Trophoblast cell (in vitro differentiated cells and primary cell): Measurements from ENCODE around the gene ARRDC5.

Source experiments
- DNase-seq, 2 donors: peaks; one replicate each; pipeline ENCODE4 v3.0.0-alpha.2; 2016
- H2AFZ ChIP-seq: 2 replicates; pipeline ENCODE4 v1.6.1; 2013; ENCODE audit warnings: low read length, moderate library complexity, mild to moderate bottlenecking; ENCODE audit not compliant: insufficient read depth, poor library complexity
- H2AK5ac ChIP-seq: 2 replicates; pipeline ENCODE4 v1.6.1; 2013; ENCODE audit warnings: mild to moderate bottlenecking, low read length
- H2BK120ac ChIP-seq: 2 replicates; pipeline ENCODE4 v1.6.1; 2013; ENCODE audit warnings: low read length, mild to moderate bottlenecking, moderate library complexity; ENCODE audit not compliant: insufficient read depth, poor library complexity
- H2BK12ac ChIP-seq: 2 replicates; pipeline ENCODE4 v1.6.1; 2013; ENCODE audit warnings: mild to moderate bottlenecking, low read length, moderate library complexity
- H2BK5ac ChIP-seq: 2 replicates; pipeline ENCODE4 v1.6.1; 2013; ENCODE audit warnings: low read length, low read depth, moderate library complexity, mild to moderate bottlenecking; ENCODE audit not compliant: poor library complexity
- H3K14ac ChIP-seq: 2 replicates; pipeline ENCODE4 v1.6.1; 2013; ENCODE audit warnings: mild to moderate bottlenecking, low read length
- H3K18ac ChIP-seq: 2 replicates; pipeline ENCODE4 v1.6.1; 2013; ENCODE audit warnings: mild to moderate bottlenecking, low read length
- H3K23ac ChIP-seq: 2 replicates; pipeline ENCODE4 v1.6.1; 2013; ENCODE audit warnings: low read length
- H3K27ac ChIP-seq: 2 replicates; pipeline ENCODE4 v1.5.1; 2013; ENCODE audit warnings: low read depth, mild to moderate bottlenecking, inconsistent platforms, low read length, moderate library complexity
- H3K27me3 ChIP-seq: 2 replicates; pipeline ENCODE4 v1.6.1; 2013; ENCODE audit warnings: inconsistent platforms, mild to moderate bottlenecking, low read length, moderate library complexity; ENCODE audit not compliant: insufficient read depth
- H3K36me3 ChIP-seq, 2 experiments: 1 replicate in 1 of 2; 2 replicates in 1 of 2; pipeline ENCODE4 v1.6.1; 2013; ENCODE audit warnings: low read length in 2 of 2, mild to moderate bottlenecking in 2 of 2, moderate library complexity in 1 of 2; ENCODE audit not compliant: insufficient read depth in 2 of 2, control insufficient read depth in 1 of 2
- H3K4ac ChIP-seq: 2 replicates; pipeline ENCODE4 v1.6.1; 2013; ENCODE audit warnings: low read depth, mild to moderate bottlenecking, low read length, moderate library complexity
- H3K4me1 ChIP-seq, 2 experiments: 1 replicate in 1 of 2; 2 replicates in 1 of 2; pipeline ENCODE4 v1.6.1; 2013; ENCODE audit warnings: low read length in 2 of 2, mild to moderate bottlenecking in 2 of 2, moderate library complexity in 1 of 2; ENCODE audit not compliant: insufficient read depth in 2 of 2, control insufficient read depth in 1 of 2
- H3K4me2 ChIP-seq: 2 replicates; pipeline ENCODE4 v1.6.1; 2013; ENCODE audit warnings: inconsistent platforms, mild to moderate bottlenecking, low read length, moderate library complexity
- H3K4me3 ChIP-seq: 2 replicates; pipeline ENCODE4 v1.5.1; 2013; ENCODE audit warnings: mild to moderate bottlenecking, low read depth, low read length, inconsistent platforms
- H3K79me1 ChIP-seq: one replicate; pipeline ENCODE4 v1.6.1; 2013; ENCODE audit warnings: low read length
- H3K79me2 ChIP-seq: 2 replicates; pipeline ENCODE4 v1.6.1; 2013; ENCODE audit warnings: low read length, mild to moderate bottlenecking; ENCODE audit not compliant: control insufficient read depth, insufficient read depth, poor library complexity
- H3K9ac ChIP-seq: 2 replicates; pipeline ENCODE4 v1.6.1; 2013; ENCODE audit warnings: mild to moderate bottlenecking, low read length
- H3K9me3 ChIP-seq: 2 replicates; pipeline ENCODE4 v1.6.1; 2013; ENCODE audit warnings: low read depth, mild to moderate bottlenecking, control low read depth, inconsistent platforms, low read length; ENCODE audit not compliant: insufficient read depth
- H4K12ac ChIP-seq: 2 replicates; pipeline ENCODE4 v1.6.1; 2013; ENCODE audit warnings: low read depth, mild to moderate bottlenecking, low read length, moderate library complexity
- H4K8ac ChIP-seq: 2 replicates; pipeline ENCODE4 v1.6.1; 2013; ENCODE audit warnings: low read depth, mild to moderate bottlenecking, low read length, moderate library complexity
- H4K91ac ChIP-seq: one replicate; pipeline ENCODE4 v1.6.1; 2013; ENCODE audit warnings: low read depth, mild to moderate bottlenecking, low read length, moderate library complexity
- WGBS: extraction: QIAGEN DNeasy Blood & Tissue Kit; methylation state at CpG from one replicate; pipeline ENCODE4 v1.1.7; 2013; ENCODE audit warnings: missing lambda C conversion rate; ENCODE audit not compliant: insufficient read length, insufficient coverage; ENCODE audit errors: extremely low coverage; 5-methylcytosine and 5-hydroxymethylcytosine counted together

Gene ARRDC5

GRCh38 chr19:4870025-4870700, 32.5 kb downstream of the ARRDC5 start:
- H4K12ac ChIP-seq: no peak overlapping the region
- peaks cover 13 to 16% of the 10 kb centered on the region in 2 experiments for H3K4me1 ChIP-seq
- H3K79me1 ChIP-seq: peaks cover 16% of the 10 kb centered on the region
- no peak overlapping the region for H4K8ac ChIP-seq
- peak overlapping the region; percentile 57 for H2BK12ac ChIP-seq
- H3K9ac ChIP-seq: no peak overlapping the region
- no peaks in the 10 kb centered on the region for H3K27me3 ChIP-seq
- H3K4ac ChIP-seq: no peak overlapping the region
- H3K23ac ChIP-seq: no peak overlapping the region
- peak; percentile 88 to 91 for DNase-seq
- peaks cover 11% of the 10 kb centered on the region for H3K79me2 ChIP-seq
- H3K4me3 ChIP-seq: no peak overlapping the region
- H4K91ac ChIP-seq: no peak overlapping the region
- no peak overlapping the region for H2AK5ac ChIP-seq
- H3K14ac ChIP-seq: no peak overlapping the region
- no peaks in the 10 kb centered on the region for H3K36me3 ChIP-seq
- no CpG with 5 or more reads among the region's 10 CpGs for WGBS
- no peak overlapping the region for H3K18ac ChIP-seq
- no peak overlapping the region for H2BK5ac ChIP-seq
- H2BK120ac ChIP-seq: no peak overlapping the region
- H3K9me3 ChIP-seq: no peaks in the 10 kb centered on the region
- H2AFZ ChIP-seq: no peak overlapping the region
- H3K4me2 ChIP-seq: no peak overlapping the region
- H3K27ac ChIP-seq: peak overlapping the region; percentile 41

- Histone ChIP-seq H2AK5ac (peak overlapping the region; percentile 56), H3K18ac (no peak overlapping the region), H3K4me3 (no peak overlapping the region), H3K9me3 (no peaks in the 10 kb centered on the region), H2BK12ac (peak overlapping the region; percentile 25), H2AFZ (peak overlapping the region; percentile 92), H3K9ac (no peak overlapping the region), H2BK120ac (peak overlapping the region; percentile 24), H3K4me2 (no peak overlapping the region), H3K27ac (no peak overlapping the region), H3K79me1 (peaks cover 16% of the 10 kb centered on the region), H4K12ac (peak overlapping the region; percentile 38), H3K4ac (no peak overlapping the region), H3K79me2 (peaks cover 11% of the 10 kb centered on the region), H3K36me3 (peaks cover 0 to 5% of the 10 kb centered on the region in 2 experiments), H3K23ac (no peak overlapping the region), H2BK5ac (no peak overlapping the region), H4K91ac (peak overlapping the region; percentile 28), H3K14ac (no peak overlapping the region), H3K4me1 (peaks cover 13 to 16% of the 10 kb centered on the region in 2 experiments), H3K27me3 (no peaks in the 10 kb centered on the region), H4K8ac (no peak overlapping the region)
- no CpG with 5 or more reads among the region's 10 CpGs for WGBS
- DNase-seq: peak in 1 of 2 donors; percentile 18
Measured at GRCh38 chr19:4868286-4868834, 34.3 kb downstream of the ARRDC5 start.

- peaks cover 0 to 5% of the 10 kb centered on the region in 2 experiments for H3K36me3 ChIP-seq
- peak; percentile 93 to 94 for DNase-seq
- H4K12ac ChIP-seq: peak within 1 kb of the TSS; percentile 83
- H3K27me3 ChIP-seq: no peaks in the 10 kb centered on the region
- H3K4me1 ChIP-seq: peaks cover 13 to 16% of the 10 kb centered on the region in 2 experiments
- peak within 1 kb of the TSS; percentile 56 for H2AK5ac ChIP-seq
- H3K18ac ChIP-seq: peak within 1 kb of the TSS; percentile 97
- peak within 1 kb of the TSS; percentile 67 for H3K9ac ChIP-seq
- H2BK12ac ChIP-seq: peak within 1 kb of the TSS; percentile 97
- H3K79me2 ChIP-seq: peaks cover 11% of the 10 kb centered on the region
- H3K4me3 ChIP-seq: peak within 1 kb of the TSS; percentile 80
- H3K23ac ChIP-seq: no peak within 1 kb of the TSS
- H4K8ac ChIP-seq: peak within 1 kb of the TSS; percentile 97
- H3K4me2 ChIP-seq: peak within 1 kb of the TSS; percentile 91
- H3K4ac ChIP-seq: peak within 1 kb of the TSS; percentile 90
- no peak within 1 kb of the TSS for H3K27ac ChIP-seq
- H2BK5ac ChIP-seq: peak within 1 kb of the TSS; percentile 93
- H4K91ac ChIP-seq: peak within 1 kb of the TSS; percentile 91
- peaks cover 16% of the 10 kb centered on the region for H3K79me1 ChIP-seq
- no peaks in the 10 kb centered on the region for H3K9me3 ChIP-seq
- peak within 1 kb of the TSS; percentile 92 for H2AFZ ChIP-seq
- no CpG with 5 or more reads among the region's 46 CpGs for WGBS
- peak within 1 kb of the TSS; percentile 94 for H2BK120ac ChIP-seq
- H3K14ac ChIP-seq: peak within 1 kb of the TSS; percentile 97
Measured at GRCh38 chr19:4867534-4868285, 35.0 kb downstream of the ARRDC5 start, which contains the start of gene PLIN3. Gene PLIN3, minus strand, starts transcription at chr19:4867667. Its CDS starts 6,273 bp downstream, at chr19:4861394.

- peak overlapping the region; percentile 80 for H4K91ac ChIP-seq
- H2BK12ac ChIP-seq: no peak overlapping the region
- peaks cover 11% of the 10 kb centered on the region for H3K79me2 ChIP-seq
- H3K27ac ChIP-seq: no peak overlapping the region
- WGBS: no CpG with 5 or more reads among the region's 22 CpGs
- H3K9me3 ChIP-seq: no peaks in the 10 kb centered on the region
- peak overlapping the region; percentile 59 for H4K12ac ChIP-seq
- peak overlapping the region; percentile 90 for H3K4ac ChIP-seq
- peak overlapping the region; percentile 69 for H2BK5ac ChIP-seq
- H3K4me2 ChIP-seq: peak overlapping the region; percentile 88
- peak overlapping the region; percentile 52 for H2AK5ac ChIP-seq
- peak overlapping the region; percentile 6 for H3K14ac ChIP-seq
- peaks cover 13 to 16% of the 10 kb centered on the region in 2 experiments for H3K4me1 ChIP-seq
- H3K79me1 ChIP-seq: peaks cover 16% of the 10 kb centered on the region
- H3K4me3 ChIP-seq: peak overlapping the region; percentile 80
- H2BK120ac ChIP-seq: peak overlapping the region; percentile 77
- H3K18ac ChIP-seq: peak overlapping the region; percentile 92
- peak overlapping the region; percentile 65 for H3K9ac ChIP-seq
- H2AFZ ChIP-seq: peak overlapping the region; percentile 2
- no peak overlapping the region for H3K23ac ChIP-seq
- peak in 1 of 2 donors; percentile 48 for DNase-seq
- no peaks in the 10 kb centered on the region for H3K27me3 ChIP-seq
- peak overlapping the region; percentile 71 for H4K8ac ChIP-seq
- H3K36me3 ChIP-seq: peaks cover 5 to 7% of the 10 kb centered on the region in 2 experiments
Measured at GRCh38 chr19:4866595-4867424, 35.9 kb downstream of the ARRDC5 start.
